Suprapubic skin (tissue), 4 donors: ENCODE measurements around the gene TXNDC8. TPM values are rescaled to one million over a fixed set of nuclear protein-coding genes. Genes with fewer than 3 reads are reported as not detected.
"Not testable (repeated sequence)": the region's sequence is repeated elsewhere in the genome, so short reads cannot be mapped to it uniquely, and the experiment has no call there.

ENCODE experiments used
- DNase-seq, 2 donors: peaks; one replicate each; pipeline ENCODE4 v3.0.0-alpha.2; 2019; ENCODE audit warnings: low spot score in 2 of 2
- H3K27ac ChIP-seq: fragments of 200-600 bp; sonication (generic); one replicate; pipeline ENCODE4 v1.5.1; 2019
- H3K27me3 ChIP-seq: fragments of 200-600 bp; sonication (generic); one replicate; pipeline ENCODE4 v1.5.1; 2019
- H3K36me3 ChIP-seq: fragments of 200-600 bp; sonication (generic); one replicate; pipeline ENCODE4 v1.5.1; 2019
- H3K4me1 ChIP-seq: fragments of 200-600 bp; sonication (generic); one replicate; pipeline ENCODE4 v1.5.1; 2019
- H3K4me3 ChIP-seq: fragments of 200-600 bp; sonication (generic); one replicate; pipeline ENCODE4 v1.5.1; 2019; ENCODE audit warnings: mild to moderate bottlenecking
- H3K9me3 ChIP-seq: fragments of 200-600 bp; sonication (generic); one replicate; pipeline ENCODE4 v1.5.1; 2019
- EP300 ChIP-seq: sonication (generic); formaldehyde crosslinking; IDR thresholded peaks from one replicate; pipeline ENCODE4 v1.6.1; 2017; ENCODE audit warnings: antibody characterized with exemption
- POLR2A ChIP-seq, 2 donors: fragments of 450-650 bp; IDR thresholded peaks; one replicate each; pipeline ENCODE4 v1.6.1; 2017; ENCODE audit warnings: antibody characterized with exemption in 2 of 2, mild to moderate bottlenecking in 2 of 2, moderate library complexity in 2 of 2
- POLR2AphosphoS5 ChIP-seq, 3 donors: sonication (generic); formaldehyde crosslinking; IDR thresholded peaks; one replicate each; pipeline ENCODE4 v1.6.1; 2017; ENCODE audit warnings: antibody characterized with exemption in 3 of 3
- WGBS: methylation state at CpG from one replicate; pipeline ENCODE4 v1.1.5; 2018; 5-methylcytosine and 5-hydroxymethylcytosine counted together
- total RNA-seq, 4 donors: library from RNA; depleted of rRNA; stranded (reverse); fragments of >200 nt; gene quantifications; one replicate each; pipeline ENCODE4 v1.1.0, GENCODE V29; 2016
- TF ChIP-seq, protein P1 (sequence below), 2 donors: fragments of 200-600 bp in 1 of 2; fragments of 450-650 bp in 1 of 2; sonication (generic) in 1 of 2; IDR thresholded peaks; one replicate each; pipeline ENCODE4 v1.5.1; 2016 to 2019; ENCODE audit warnings: antibody characterized with exemption in 2 of 2, mild to moderate bottlenecking in 1 of 2, moderate library complexity in 1 of 2

Gene TXNDC8
- total RNA-seq, 4 donors from 2014 or later: not detected

DNA sequence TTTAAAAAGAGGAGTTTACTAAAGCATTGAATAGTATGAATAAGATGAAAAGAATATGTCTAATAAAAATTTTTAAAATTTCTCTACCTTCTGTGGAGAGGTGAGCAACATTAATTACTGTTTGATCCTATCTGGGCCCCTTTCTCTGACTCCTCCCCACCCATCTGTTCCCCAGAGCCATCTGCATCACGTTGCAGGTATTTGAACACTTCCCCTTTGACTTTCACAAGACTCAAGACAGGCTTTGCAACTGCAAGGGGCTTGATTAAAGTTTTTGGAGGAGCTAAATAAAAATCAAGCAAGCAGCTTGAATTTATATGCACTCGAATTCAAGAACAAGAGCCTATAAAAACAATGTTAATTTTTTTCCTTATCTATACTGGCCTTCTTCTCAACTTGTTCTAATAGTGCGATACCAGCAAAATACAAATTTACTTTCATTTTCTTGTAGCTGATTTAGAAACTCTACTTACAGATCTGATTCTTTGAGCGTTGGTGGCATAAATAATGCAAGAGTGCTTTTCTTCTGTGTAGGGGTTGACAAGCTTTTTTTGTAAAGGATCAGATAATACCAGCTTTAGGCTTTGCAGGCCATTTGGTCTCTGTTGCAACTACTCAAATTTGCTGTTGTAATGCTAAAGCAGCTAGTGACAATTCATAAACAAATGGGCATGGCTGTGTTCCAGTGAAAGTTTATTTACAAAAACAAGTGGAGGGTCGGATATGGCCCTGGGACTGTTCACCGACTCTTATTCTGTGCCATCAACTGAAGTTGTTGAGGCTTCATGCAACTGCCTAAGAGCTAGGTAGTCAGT, 21.2 kb downstream of the TXNDC8 start:
- Histone ChIP-seq H3K4me1 (no peaks in the 10 kb centered on the region), H3K9me3 (no peaks in the 10 kb centered on the region), H3K27ac (no peak overlapping the region), H3K36me3 (no peaks in the 10 kb centered on the region), H3K27me3 (no peaks in the 10 kb centered on the region), H3K4me3 (no peak overlapping the region)
- WGBS: 40% methylated on average over 6 of the region's 6 CpGs
- DNase-seq: no peak
- TF ChIP-seq POLR2AphosphoS5 (IDR thresholded peaks at IDR 0.05) (no peak), EP300 (no peak), POLR2A (IDR thresholded peaks at IDR 0.05) (no peak)
- TF ChIP-seq, protein P1, sequence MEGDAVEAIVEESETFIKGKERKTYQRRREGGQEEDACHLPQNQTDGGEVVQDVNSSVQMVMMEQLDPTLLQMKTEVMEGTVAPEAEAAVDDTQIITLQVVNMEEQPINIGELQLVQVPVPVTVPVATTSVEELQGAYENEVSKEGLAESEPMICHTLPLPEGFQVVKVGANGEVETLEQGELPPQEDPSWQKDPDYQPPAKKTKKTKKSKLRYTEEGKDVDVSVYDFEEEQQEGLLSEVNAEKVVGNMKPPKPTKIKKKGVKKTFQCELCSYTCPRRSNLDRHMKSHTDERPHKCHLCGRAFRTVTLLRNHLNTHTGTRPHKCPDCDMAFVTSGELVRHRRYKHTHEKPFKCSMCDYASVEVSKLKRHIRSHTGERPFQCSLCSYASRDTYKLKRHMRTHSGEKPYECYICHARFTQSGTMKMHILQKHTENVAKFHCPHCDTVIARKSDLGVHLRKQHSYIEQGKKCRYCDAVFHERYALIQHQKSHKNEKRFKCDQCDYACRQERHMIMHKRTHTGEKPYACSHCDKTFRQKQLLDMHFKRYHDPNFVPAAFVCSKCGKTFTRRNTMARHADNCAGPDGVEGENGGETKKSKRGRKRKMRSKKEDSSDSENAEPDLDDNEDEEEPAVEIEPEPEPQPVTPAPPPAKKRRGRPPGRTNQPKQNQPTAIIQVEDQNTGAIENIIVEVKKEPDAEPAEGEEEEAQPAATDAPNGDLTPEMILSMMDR (IDR thresholded peaks at IDR 0.05): no peak

GRCh38 chr9:110311978-110312377, 25.7 kb downstream of the TXNDC8 start:
- not testable (repeated sequence) for DNase-seq, H3K36me3 ChIP-seq, H3K4me3 ChIP-seq, H3K9me3 ChIP-seq, H3K4me1 ChIP-seq, H3K27ac ChIP-seq, H3K27me3 ChIP-seq
- WGBS: 94% methylated on average over 2 of the region's 2 CpGs

- no peaks in the 10 kb centered on the region for H3K9me3 ChIP-seq
- no peak for DNase-seq
- H3K4me3 ChIP-seq: no peak overlapping the region
- H3K36me3 ChIP-seq: no peaks in the 10 kb centered on the region
- H3K27ac ChIP-seq: no peak overlapping the region
- H3K4me1 ChIP-seq: no peaks in the 10 kb centered on the region
- 89% methylated on average over 1 of the region's 1 CpG for WGBS
- TF ChIP-seq EP300 (no peak), POLR2A (IDR thresholded peaks at IDR 0.05) (no peak), POLR2AphosphoS5 (IDR thresholded peaks at IDR 0.05) (no peak)
- TF ChIP-seq, protein P1 (IDR thresholded peaks at IDR 0.05): no peak
- no peaks in the 10 kb centered on the region for H3K27me3 ChIP-seq
Measured at GRCh38 chr9:110309681-110310080, 28.0 kb downstream of the TXNDC8 start.

DNA sequence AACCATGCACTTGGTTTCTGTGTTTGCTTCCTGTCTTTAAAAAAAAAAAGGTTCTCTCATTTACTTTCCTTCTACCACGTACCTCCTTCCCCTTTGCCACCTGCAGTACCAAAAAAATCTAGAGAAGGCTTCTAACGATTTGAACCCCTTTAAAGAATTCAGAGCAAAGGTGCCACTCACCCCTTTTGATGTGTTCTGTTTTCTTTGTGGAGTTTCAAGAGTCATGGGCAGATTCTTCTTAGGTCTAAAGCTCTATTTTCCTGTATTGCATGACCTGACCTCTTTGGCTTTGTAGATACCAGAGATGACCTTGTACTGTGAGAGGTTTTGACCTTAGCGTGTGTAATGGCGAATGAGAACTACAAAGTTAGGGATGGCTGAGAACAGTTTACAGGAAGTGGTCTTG, 29.0 kb downstream of the TXNDC8 start:
- no peaks in the 10 kb centered on the region for H3K4me1 ChIP-seq
- TF ChIP-seq, protein P1 (IDR thresholded peaks at IDR 0.05): no peak
- TF ChIP-seq EP300 (no peak), POLR2AphosphoS5 (IDR thresholded peaks at IDR 0.05) (no peak), POLR2A (IDR thresholded peaks at IDR 0.05) (no peak)
- no peak for DNase-seq
- no peak overlapping the region for H3K4me3 ChIP-seq
- H3K27me3 ChIP-seq: no peaks in the 10 kb centered on the region
- 68% methylated on average over 4 of the region's 4 CpGs for WGBS
- H3K36me3 ChIP-seq: no peaks in the 10 kb centered on the region
- no peaks in the 10 kb centered on the region for H3K9me3 ChIP-seq
- no peak overlapping the region for H3K27ac ChIP-seq

- Histone ChIP-seq H3K27ac (no peak overlapping the region), H3K4me3 (no peak overlapping the region), H3K4me1 (no peaks in the 10 kb centered on the region), H3K27me3 (no peaks in the 10 kb centered on the region), H3K36me3 (no peaks in the 10 kb centered on the region), H3K9me3 (no peaks in the 10 kb centered on the region)
- DNase-seq: no peak
- WGBS: 50% methylated on average over 1 of the region's 1 CpG
- TF ChIP-seq POLR2A (IDR thresholded peaks at IDR 0.05) (no peak), POLR2AphosphoS5 (IDR thresholded peaks at IDR 0.05) (no peak), EP300 (no peak)
- TF ChIP-seq, protein P1 (IDR thresholded peaks at IDR 0.05): no peak
Measured at GRCh38 chr9:110307191-110307590, 30.5 kb downstream of the TXNDC8 start.
